ENCODE results near the gene ICAM5.
"Not testable (repeated sequence)": the region's sequence is repeated elsewhere in the genome, so short reads cannot be mapped to it uniquely, and the experiment has no call there.

The ICAM5 gene

DNA sequence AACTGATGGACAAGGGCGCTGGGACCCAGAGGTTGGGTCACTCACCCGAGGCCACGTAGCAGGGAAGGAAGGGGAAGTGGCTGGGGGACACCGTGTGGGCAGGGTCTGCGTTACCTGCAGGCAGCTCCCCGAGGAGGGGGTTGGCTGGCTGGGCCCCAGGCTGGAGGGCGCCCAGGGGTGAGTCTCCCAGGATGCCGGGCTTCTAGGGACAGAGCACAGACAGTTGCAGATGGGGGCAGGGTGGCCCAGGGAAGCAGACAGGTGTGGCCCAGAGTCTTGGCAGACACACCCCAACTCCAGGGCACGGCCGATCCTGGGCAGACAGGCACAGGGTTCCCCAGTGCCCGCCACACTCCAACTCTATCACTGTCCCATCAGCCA lies 31.7 kb downstream of the ICAM5 start:
- DNase-seq: no peak

DNA sequence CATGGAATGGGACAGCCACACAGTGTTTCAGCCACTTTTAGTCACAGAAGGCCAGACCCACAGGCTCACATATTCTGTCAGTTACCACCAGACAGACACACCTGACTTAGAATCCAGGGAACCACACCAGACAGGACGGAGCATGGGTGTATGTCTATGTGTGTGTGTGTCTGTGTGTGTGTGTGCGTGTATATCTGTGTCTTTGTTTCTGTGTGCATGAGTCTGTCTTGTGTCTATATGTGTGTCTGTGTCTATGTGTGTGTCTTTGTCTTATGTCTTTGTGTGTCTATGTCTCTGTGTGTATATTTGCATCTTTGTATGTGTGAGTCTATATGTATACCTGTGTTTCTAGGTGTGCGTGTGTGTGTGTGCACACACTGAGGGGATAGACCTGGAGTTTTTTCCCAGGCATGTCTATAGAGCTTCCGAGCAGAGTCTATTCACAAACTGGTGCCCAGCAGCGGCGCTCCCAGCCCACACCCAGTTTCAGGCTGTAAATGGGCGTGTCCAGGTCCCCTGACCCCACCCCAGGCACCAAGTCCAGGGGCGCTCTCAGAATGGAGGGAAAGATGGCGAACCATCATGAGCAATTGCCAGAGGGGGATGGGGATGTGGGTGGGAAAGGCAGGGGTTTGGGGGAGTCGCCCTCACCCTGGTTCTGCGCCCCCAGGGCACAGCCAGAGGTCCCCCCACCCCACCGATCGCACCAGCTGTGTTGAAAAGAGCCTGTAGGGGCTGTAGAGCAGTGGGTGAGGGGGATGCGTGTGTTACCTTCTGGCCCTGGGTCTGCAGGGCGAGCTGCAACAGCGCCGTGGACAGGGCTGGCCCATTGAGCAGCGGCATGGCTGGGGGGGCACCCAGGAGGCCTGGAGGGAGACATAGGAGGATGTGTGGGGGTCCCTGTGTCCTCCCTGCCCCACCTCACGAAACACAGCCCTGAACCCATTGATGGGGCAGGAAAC lies 32.4 kb downstream of the ICAM5 start:
- DNase-seq: no peak

DNA sequence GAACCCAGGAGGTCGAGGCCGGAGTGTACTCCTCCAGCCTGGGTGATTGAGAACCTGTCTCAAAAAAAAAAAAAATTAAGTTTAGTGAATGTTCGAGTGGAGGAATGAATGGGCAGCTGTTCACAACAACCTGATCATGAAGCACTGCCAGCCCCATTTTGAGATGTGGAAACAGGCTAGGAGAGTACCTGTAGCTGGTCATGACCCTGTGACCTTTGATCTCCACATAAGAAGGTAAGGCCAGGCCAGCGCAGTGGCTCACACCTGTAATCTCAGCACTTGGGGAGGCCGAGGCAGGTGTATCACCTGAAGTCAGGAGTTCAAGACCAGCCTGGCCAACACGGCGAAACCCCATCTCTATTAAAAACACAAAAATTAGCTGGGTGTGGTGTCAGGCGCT lies 36.0 kb downstream of the ICAM5 start:
- no peak for DNase-seq

DNA sequence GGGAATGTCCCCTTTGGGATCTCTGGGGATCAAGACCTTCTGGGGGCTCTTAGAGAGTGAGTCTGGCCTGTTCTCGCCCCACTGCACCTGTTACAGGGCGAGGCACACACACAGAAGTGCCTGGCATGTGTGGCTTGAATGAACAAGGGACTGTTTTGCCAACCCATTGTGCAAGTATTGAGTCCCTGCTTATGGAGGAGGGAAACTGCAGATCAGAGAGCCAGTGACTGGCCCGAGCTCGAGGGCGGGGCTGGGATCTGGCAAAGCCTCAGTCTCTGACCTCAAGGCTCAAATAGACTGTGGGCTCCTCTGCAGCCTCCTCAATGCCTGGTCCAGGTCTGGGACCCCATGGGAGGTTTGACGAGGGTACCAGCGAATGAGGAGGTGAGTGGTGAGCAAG lies 38.0 kb downstream of the ICAM5 start:
- DNase-seq: no peak

DNA sequence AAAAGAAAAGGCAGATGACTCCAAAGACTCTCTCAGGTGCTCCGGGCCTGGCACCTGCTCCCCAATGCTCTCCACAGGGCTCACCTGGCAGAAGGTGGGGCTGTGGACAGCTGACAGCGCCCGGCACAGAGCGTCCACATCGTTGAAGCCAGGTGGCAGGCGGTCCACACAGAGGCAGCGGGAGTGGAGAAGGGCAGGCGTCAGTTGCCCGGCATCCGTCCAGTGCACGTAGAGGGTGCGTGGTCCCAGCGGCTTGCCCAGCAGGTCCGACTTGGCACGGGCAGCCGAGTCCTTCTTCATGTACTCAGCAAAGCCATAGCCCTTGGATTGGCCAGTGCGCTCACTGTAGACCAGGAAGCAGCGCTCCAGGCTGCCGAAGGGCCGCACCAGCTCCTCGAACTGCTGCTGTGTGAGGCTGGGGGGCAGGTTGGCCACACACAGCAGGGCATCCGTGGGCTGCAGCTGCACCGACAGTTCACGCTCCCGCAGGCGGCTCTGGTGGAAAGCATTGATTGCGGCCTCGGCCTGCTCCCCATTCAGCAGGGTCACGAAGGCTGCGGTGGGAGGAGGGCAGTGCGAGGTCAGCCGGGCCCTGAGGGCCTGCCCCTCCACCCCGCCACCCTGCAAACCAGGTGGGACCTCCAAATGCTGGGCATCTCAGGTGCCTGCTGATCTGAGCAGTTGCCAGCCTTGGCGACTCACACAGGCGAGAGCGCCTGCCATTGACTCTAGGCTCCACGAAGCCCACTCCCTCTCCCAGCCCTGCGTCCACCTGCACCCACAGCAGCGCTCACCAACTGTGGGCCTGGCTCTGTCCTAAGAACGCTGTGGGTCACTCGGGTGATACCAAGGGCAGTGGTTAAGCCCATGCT lies 39.0 kb downstream of the ICAM5 start:
- no peak for DNase-seq

DNA sequence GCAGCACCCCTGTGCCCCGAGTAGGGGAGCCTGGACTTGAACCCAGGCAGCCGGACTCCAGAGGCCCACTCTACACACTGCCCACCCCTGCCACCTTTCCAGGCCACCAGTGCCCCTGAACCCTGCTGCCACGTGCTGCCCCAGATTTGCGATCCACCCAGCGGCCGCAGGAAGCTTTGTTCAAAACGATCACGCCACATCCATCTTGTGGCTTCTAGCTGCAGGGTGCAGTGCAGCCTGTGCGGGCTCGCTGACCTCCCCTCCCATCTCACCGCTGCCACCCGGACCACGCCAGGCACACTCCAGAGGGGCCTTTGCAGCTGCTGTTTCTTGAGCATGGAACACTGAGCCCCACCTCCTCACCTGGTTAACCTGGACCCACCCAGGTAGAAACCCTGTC lies 39.8 kb downstream of the ICAM5 start:
- no peak for DNase-seq

DNA sequence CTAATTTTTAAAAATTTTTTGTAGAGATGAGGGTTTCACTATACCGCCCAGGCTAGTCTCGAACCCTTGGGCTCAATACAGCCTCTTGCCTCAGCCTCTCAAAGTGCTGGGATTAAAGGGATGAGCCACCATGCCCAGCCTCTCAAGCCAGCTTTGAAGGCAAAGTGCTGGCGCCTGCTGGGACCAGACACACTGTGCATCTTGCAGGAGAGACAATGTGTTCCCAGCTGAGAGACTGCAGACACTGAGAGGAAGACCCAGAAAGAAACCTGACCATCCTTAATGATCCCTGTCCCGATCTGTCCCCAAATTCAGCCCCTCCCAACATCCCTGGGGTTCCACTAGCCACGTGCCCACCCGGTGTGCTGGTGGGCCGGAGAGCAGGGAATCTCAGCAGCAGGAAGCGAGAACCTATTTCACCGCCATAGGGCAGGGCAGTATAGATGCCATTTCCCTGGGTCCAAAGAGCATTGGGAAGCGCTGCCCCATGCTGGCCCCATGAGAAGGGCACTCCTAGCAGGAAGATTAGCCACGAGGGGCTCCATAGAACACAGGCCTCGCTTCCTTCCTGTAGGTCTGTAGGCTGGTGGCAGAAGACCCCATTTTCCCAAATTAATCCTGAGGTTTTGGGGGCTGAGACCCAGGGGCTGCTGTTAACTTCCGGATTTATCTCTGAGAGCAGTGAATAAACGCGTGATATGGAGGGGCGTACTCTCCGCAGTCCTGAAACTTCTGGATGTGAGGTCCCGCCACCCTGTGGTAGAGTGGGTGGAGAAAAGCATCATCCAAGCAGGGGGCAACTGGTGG lies 42.6 kb downstream of the ICAM5 start:
- DNase-seq: no peak

DNA sequence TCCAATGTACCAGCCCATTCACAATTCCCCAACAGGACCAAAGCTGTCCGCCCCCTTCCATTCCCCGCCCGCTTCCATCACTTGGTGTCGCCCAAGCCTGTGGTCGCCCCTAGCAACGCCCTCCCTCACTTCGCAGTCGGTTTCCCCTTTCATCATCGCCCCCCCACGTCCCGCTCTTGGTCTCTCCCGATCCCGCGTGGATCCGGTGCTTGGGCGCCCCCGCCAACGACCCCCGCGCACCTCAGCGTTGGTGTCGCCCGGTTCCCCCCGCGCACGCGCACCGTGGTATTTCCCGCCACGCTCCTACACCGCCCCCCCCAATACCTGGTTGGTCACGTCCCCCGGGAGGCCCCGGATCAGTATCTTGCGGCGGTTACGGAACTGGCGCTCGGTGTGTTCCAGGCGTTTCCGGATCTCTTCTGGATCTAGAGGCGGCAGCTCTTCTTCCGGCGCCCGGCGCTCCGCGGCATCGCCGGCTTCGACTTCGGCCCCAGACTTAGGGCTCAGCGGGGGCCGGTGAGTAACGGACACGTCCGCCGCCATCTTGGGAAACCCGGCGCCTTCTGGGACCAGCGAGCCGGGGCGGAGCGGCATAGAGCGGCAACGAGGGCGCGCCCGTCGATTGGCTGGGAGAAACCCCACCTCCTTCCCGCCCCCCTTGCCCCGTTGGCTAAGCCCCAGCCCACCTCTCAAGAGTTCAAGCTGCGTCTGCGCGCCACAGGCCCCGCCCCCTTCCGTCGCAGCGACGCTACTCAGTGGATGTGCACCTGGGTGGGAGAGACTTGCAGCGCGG lies 43.4 kb downstream of the ICAM5 start, which contains the start of gene RAVER1:
Gene RAVER1, minus strand, starts transcription at position 565 of the 793 bp plus-strand sequence. Its CDS starts 22 bp downstream, at position 543.
- peak; percentile 98 for DNase-seq

DNA sequence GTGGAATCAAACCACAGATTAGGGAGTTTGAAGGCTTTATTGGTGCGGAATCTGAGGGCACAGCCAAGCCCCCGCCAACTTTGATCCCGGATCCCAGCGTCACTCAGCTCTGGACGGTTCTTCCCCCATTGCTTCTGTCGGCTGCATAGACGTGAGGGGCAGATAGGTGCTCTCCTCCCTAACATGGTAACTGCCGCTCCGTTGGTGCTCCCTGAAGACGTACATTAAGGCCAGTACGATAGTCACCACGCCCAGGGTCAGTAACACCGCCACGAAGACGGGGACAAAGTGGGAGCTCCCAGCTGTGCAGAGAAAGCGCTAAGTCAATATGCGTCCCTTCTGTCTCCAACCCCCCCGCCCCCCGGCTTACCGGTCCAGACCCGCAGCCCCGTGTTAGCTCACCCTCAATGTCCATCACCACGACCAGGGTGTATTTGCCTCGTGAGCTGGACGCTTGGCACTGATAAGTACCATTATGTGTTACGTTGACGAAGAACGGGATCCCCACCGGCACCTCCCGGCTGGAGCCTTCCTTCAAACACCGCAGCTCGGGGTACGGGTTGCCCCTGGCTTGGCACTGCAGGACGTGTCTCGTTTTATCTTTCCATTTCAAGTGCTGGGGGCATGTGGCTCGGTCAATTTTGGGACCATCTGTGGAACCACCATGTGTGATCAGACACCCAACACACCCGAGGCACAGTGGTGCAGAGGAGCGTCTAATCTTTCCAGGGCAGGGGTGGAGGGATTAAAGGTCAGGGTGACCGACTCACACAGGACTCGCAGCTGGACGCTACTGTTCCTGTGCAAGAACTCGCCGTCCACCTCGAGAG lies 44.2 kb downstream of the ICAM5 start:
- DNase-seq: peak; percentile 15

DNA sequence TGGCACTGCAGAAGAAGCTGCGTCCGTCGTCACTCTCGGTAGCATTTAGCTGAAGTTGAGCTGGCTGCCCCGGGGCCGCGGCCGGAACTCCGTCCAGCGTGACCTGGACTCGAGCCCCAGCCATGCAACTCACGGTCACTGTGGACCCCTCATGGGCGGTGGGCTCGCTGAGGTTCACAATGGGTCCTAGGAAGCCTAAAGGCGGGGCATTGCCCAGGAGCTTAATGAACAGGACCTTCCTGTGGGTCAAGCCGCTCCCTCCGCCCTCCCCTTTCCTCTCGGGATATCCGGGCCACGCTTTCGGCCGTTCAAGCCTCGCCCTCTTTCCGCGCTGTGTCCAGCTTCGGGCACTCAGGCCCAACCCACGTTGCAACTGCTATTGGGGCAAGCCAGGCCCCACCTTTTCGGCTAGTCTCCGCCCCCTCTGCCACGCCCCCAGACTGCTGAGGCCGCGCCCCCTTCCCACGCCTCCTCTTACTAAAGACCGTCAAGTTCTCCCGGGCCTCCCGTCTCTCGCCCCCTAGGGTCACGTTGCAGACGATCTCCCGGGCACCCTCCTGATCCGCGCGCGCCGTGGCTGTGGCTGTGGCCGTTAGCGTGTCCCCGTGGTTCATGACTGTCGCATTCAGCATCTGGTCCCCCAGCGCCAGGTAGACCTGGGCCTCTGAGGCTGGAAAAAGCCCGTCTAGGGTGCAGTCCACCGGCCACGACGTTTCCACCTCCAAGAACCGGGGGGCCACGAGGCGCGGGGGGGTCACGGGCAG lies 45.0 kb downstream of the ICAM5 start:
- DNase-seq: peak; percentile 98

DNA sequence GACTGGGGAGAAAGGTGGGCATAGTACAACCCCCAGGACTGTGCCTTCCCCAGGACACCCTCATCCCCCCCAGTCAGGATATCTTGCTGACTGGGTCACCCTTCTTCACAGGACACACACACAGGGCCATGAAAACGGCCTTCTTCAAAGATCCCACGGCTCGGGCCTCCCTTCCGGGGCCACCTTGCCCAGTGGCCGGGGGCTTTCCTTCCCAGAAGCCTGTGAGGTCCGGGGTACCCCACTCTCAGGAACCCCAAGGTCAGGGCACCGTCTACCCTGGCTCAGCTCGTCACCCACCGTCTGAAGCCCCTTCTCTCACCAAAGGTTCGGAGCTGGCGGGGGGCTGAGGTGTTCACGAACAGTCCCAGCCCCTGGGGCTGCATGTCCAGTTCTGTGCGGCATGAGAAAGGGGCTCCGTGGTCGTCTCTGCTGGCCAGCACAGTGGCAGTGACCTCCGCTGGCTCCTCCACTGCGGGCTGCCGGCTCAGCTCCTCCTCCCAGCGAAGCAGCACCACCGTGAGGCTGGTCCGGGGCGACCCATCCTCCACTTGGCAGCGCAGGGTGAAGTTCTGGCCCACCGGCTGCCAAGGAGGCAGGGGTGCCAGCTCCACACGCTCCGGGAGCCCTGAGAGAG lies 45.7 kb downstream of the ICAM5 start:
- no peak for DNase-seq

DNA sequence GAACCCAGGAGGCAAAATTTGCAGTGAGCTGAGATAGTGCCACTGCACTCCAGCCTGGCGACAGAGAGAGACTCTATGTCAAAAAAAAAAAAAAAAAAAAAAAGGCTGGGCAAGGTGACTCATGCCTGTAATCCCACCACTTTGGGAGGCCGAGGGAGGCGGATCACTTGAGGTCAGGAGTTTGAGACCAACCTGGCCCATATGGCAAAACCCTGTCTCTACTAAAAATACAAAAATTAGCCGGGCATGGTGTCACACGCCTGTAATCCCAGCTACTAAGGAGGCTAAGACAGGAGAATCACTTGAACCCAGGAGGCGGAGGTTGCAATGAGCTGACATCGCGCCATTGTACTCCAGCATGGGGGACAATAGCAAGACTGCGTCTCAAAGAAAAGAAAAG lies 47.0 kb downstream of the ICAM5 start:
- not testable (repeated sequence) for DNase-seq

DNA sequence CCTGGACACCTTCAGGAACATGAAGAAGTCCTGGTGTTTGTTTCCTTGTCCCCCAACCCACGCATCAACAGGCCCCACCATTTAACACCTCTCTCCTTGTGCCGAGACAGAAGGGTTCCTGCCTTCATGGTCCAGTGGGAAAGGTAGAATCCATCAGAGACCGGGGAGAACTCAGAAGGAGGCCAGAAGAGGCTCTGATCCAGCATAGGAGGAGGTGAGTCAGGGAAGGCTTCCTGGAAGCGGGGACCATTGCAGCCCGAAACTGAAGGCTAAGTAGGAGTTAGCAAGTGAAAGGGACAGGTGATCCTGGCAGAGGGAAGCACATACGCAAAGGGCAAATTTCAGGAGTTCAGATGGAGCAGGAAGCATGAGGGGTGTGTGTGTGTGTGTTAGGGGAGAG lies 49.2 kb downstream of the ICAM5 start:
- DNase-seq: no peak

DNA sequence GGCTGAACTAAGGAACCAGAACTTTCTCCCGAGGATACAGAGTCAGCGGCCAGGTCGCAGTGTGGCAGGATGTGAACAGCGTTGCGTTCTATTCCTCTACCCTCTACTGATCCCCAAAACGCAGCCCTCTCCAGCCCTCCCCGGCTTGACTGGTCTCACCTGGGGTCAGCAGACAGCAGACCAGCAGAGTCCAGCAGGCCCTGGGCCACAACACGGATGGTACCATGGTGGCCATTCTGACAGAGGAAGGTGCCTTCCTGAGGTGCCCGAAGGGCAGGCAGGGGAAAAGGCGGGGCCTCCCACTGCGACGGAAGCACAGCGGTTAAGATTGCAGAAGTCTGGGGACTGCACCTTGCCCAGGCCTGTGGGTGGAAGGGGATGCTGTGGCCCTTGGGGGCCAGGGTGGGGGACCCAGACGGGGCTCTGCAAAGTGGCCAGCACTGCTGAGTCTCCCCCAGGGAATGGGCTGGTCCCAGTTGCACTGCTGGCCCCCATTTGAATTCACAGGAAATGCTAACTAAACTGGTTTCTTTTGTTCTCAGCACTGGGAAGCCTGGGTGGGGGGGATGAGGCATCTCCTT lies 49.7 kb downstream of the ICAM5 start, which contains the start of gene ICAM3:
Gene ICAM3, minus strand, starts transcription at position 245 of the 581 bp plus-strand sequence. Its CDS starts 10 bp downstream, at position 235.
- DNase-seq: no peak

DNA sequence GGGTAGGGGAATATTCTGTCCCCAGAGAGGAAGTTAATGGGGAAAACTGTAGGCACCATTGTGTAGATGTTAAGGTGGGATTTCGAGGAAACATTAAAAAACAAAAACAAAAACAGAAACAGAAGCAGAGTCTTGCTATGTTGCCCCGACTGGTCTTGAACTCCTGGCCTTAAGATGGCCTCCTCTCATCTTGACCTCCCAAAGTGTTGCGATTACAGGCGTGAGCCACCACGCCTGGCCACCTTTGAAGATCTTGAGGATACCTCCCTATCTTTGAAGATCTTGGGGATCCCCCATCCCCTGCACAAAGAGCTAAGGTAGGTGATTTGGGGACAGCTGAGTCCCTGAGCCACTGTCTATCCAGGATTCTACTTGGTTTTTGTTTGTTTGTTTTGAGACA lies 50.2 kb downstream of the ICAM5 start:
- DNase-seq: no peak

DNA sequence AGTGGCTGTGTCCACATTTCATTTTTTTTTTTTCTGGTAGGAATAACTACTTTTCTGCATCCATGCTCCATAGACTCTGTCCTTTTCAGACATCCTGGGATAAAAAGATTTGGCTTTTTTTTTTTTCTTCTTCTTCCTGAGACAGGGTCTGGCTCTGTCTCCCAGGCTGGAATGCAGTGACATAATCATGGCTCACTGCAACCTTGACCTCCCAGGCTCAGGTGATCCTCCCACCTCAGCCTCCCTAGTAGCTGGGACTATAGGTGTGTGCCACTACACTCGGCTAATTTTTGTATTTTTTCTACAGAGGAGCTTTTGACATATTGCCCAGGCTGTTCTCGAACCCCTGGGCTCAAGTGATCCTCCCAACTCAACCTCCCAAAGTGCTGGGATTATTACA lies 53.7 kb downstream of the ICAM5 start:
- DNase-seq: no peak

DNA sequence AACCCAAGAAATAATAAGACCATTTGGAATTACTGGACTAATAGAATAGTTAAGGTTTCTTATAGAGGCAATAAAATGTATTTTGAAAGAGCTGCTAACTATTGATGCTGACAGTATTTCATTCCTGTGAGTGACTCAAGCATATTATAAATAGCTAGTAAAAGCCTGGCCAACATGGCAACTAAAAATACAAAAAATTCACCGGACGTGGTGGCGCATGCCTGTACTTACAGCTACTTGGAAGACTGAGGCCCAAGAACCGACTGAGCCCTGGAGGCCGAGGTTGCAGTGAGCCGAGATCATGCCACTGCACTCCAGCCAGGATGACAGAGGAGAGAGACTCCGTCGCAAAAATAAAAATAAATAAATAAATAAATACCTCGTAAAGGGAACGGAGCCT lies 55.0 kb downstream of the ICAM5 start:
- peak; percentile 70 for DNase-seq

Data from EL (cell line).